HFFc6 (cell line): Measurements from ENCODE around the gene HIP1. TPM values are rescaled to one million over a fixed set of nuclear protein-coding genes. Genes with fewer than 3 reads are reported as not detected.
A peak's percentile ranks its signal among the peaks of the same experiment; 100 is the strongest.

Source experiments
- DNase-seq: peaks from one replicate; pipeline ENCODE4 v3.0.0-alpha.2; 2018
- H3K27ac Mint-ChIP-seq: 2 replicates; pipeline ENCODE4 v1.8.0; 2020; ENCODE audit warnings: mild to moderate bottlenecking, mixed read lengths
- H3K27me3 Mint-ChIP-seq: 2 replicates; pipeline ENCODE4 v1.8.0; 2021; ENCODE audit warnings: mild to moderate bottlenecking, moderate library complexity, mixed read lengths; ENCODE audit not compliant: insufficient read depth
- H3K36me3 Mint-ChIP-seq: 2 replicates; pipeline ENCODE4 v1.8.0; 2021; ENCODE audit warnings: low read depth, mixed read lengths
- H3K4me1 Mint-ChIP-seq: 2 replicates; pipeline ENCODE4 v1.8.0; 2020; ENCODE audit warnings: low read depth, mixed read lengths
- H3K4me3 Mint-ChIP-seq: 2 replicates; pipeline ENCODE4 v1.8.0; 2020; ENCODE audit warnings: mild to moderate bottlenecking, moderate library complexity, mixed read lengths
- H3K9me3 Mint-ChIP-seq: 2 replicates; pipeline ENCODE4 v1.8.0; 2020; ENCODE audit warnings: mild to moderate bottlenecking, mixed read lengths
- CTCF ChIP-seq: fragments of 200-600 bp; sonication (generic); IDR thresholded peaks from 2 replicates; pipeline ENCODE4 v1.5.0; 2021; ENCODE audit warnings: antibody characterized with exemption, mild to moderate bottlenecking
- total RNA-seq, 6 experiments: library from RNA; stranded (reverse); fragmentation: NEBNext Ultra II Directional; extraction: Animal tissue kit (Norgen Biotek cat#: 25700); gene quantifications; 2 replicates in 1 of 6; 3 replicates in 5 of 6; pipeline ENCODE4 v1.2.3, GENCODE V29; 2021

The HIP1 gene
- total RNA-seq, 6 experiments from 2014 or later, result 15.1 to 32.2 (median 28.7) TPM

DNA sequence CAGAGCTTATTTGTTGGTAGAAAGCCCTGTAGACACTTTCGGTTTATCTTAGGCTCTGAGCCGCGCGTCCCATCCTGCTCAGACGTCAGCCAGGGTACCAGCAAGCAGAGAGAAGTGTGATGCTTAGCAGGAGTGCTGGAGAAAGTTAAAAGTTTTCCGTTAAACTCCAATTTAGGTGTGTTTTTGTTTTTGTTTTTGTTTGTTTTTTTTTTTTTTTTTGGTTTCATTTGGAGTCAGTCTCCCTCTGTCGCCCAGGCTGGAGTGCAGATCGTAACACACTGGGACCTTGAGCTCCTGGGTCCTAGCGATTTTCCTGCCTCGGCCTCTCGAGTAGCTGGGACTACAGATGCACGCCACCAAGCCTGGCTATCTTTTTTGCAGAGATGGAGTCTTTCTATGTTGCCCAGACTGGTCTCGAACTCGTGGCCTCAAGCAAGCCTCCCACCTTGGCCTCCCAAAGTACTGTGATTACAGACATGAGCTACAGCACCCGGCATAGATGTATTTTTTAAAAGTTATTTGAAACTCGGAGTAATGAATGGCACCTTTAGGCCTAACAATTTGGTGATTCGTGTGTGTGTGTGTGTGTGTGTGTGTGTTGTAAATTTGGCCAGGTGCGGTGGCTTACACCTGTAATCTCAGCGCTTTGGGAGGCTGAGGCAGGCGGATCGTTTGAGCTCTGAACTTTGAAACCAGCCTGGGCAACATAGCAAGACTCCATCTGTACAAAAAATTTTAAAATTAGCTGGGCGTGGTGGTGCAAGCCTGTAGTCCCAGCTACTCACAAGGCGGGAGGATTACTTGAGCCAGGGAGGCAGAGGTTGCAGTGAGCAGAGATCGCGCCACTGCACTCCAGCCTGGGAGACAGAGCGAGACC lies 1.3 kb upstream of the HIP1 start:
- H3K27me3 Mint-ChIP-seq, result peaks cover 2% of the 10 kb centered on the region
- no peak for TF ChIP-seq CTCF
- H3K9me3 Mint-ChIP-seq, result no peaks in the 10 kb centered on the region
- no peak for DNase-seq
- peak overlapping the region; percentile 95 for H3K27ac Mint-ChIP-seq
- H3K4me3 Mint-ChIP-seq, result peak overlapping the region; percentile 99
- H3K4me1 Mint-ChIP-seq, result peaks cover 31% of the 10 kb centered on the region
- no peaks in the 10 kb centered on the region for H3K36me3 Mint-ChIP-seq

DNA sequence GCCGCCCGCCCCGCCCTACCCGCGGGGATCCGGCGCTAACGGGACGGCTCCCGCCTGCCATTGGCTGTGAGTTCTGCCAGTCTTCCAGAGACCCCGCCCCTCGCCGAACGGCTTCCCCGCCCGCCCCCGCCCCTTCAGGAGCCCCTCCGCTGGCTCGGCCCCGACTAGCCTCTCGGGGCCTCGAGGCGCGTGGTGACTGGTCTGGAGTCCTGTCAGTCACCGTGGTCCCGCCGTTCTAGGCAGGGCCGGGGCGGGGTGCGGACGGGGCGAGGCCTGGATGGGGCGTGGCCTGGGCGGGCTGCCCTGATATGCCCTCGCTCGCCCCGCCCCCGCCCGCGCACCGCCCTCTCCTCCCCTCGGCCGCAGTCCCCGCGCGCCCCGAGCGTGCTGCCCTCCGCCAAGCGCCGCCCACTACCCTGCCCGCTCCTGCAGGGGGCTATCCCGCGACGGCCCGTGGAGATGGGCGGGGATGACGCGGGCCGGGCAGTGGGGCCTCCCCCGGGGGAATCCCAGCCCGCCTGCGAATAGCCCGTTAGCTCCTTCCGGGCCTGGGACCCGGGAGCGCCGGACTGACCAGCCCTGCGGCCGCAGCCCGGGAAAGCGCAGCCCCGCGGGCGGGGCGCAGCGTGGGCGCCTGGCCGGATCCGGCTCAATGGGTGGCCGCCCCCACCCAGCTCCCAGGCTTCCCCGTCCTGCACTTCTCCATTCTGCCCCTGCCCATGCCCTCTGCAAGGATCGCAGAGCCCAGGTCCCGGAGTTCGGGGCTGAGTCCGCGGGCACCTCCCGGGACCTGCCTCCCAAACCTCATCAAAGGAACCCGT lies 444 bp upstream of the HIP1 start:
- Mint-ChIP-seq H3K4me3 (peak overlapping the region; percentile 99), H3K27me3 (peaks cover 2% of the 10 kb centered on the region), H3K9me3 (no peaks in the 10 kb centered on the region), H3K4me1 (peaks cover 39% of the 10 kb centered on the region), H3K27ac (peak overlapping the region; percentile 95), H3K36me3 (no peaks in the 10 kb centered on the region)
- DNase-seq, result peak; percentile 99
- peak; percentile 55 for TF ChIP-seq CTCF

GRCh38 chr7:75737856-75738603 lies 711 bp downstream of the HIP1 start:
- peak overlapping the region; percentile 93 for H3K4me3 Mint-ChIP-seq

GRCh38 chr7:75735581-75736350 lies 3.0 kb downstream of the HIP1 start:
- Mint-ChIP-seq H3K27me3 (peaks cover 3% of the 10 kb centered on the region; the same call in 1 of the 2 replicates), H3K27ac (no peak overlapping the region), H3K4me3 (no peak overlapping the region), H3K9me3 (no peaks in the 10 kb centered on the region), H3K36me3 (peaks cover 7% of the 10 kb centered on the region), H3K4me1 (peaks cover 55% of the 10 kb centered on the region)
- no peak for TF ChIP-seq CTCF
- no peak for DNase-seq

More at GRCh38 chr7:75737856-75738603, 711 bp downstream of the HIP1 start:
- Mint-ChIP-seq H3K4me1 (peaks cover 41% of the 10 kb centered on the region), H3K27me3 (peaks cover 3% of the 10 kb centered on the region; the same call in 1 of the 2 replicates), H3K9me3 (no peaks in the 10 kb centered on the region), H3K27ac (peak overlapping the region; percentile 74), H3K36me3 (no peaks in the 10 kb centered on the region)
- TF ChIP-seq CTCF, result no peak
- peak; percentile 11 for DNase-seq
